HG02981 (cell line): Measurements from ENCODE around the gene GNAT2.

ENCODE experiments used
- ATAC-seq: cut with Tn5 transposase; IDR thresholded peaks from one replicate; pipeline ENCODE4 v1.9.1; 2021; ENCODE audit warnings: mild to moderate bottlenecking, moderate library complexity; ENCODE audit not compliant: unreplicated experiment

The GNAT2 gene

GRCh38 chr1:109566982-109567381 lies 52.4 kb downstream of the GNAT2 start:
- ATAC-seq: no peak

DNA sequence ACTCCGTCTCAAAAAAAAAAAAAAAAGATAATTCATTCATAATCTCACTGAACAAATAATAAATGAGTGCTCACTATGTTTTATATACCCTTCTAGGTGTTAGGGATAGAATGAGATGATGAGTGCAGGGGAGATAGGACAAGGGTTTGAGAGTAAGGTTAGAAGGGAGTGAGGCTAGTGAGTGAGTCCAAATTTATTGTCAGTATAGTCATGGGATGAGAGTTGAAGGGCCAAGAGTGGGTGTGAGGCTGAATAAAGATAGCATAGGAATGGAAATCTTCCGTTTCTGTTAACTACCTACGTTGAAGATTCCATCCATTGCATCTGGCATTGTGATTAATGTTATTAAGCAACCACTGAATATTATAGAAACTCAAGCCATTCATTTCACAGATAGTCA lies 54.2 kb downstream of the GNAT2 start:
- ATAC-seq: no peak

DNA sequence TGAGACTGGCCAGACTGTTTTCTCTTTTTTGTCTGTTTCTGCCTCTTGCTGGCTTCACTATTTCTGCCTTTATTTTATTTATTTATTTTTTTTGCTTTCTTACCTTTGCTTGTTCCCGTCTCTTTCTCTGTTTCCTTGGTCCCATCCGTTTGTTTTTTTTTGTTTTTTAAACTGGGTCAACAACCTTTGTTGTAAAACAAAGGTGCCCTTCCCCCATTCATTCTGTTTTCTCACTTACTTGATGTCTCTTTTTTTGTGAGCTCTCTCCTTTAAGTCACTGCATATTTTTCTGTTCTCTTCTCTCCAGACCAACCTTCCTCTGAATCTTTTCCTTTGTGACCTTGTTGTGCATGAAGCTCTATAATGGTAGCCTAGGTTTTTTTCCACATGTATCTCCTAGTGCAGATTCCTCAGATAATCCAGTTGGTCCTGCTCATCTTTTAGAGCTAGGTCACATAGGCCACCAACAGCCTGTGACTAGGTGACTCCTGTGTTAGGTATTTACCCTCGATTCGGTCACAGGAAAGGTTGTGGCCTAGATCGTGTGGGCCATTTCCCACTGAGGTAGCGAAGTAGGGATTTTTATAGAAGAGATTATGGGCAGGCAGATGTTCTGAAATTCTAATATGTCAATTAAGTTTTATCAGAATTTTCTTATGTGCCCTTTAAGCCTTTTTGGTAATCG lies 55.1 kb downstream of the GNAT2 start:
- no peak for ATAC-seq

- no peak for ATAC-seq
These were observed 59.4 kb downstream of the GNAT2 start for GRCh38 chr1:109559995-109560394.

GRCh38 chr1:109557520-109557919 lies 61.9 kb downstream of the GNAT2 start:
- no peak for ATAC-seq

DNA sequence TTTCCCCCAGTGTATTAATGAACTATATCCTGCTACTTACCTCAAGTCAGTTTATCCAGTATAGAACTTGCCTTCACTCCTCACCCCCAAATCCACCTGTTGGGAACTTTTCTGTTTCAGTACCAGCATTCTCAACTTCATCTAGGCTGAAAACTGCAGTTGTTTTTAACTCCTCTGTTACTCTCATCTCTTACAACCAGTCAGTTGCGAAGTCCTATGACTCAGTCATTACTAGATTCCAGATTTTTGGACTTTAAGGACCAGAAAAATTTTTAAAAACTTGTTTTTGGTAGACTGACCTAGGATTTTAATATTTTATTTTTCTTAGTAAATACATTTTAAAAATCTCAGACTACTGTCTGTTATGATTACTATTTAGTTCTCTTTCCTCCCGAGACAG lies 62.9 kb downstream of the GNAT2 start:
- ATAC-seq: no peak
